K562 (cell line): ENCODE results near the gene MAP1LC3B2. TPM values are rescaled to one million over a fixed set of nuclear protein-coding genes. Genes with fewer than 3 reads are reported as not detected.
A peak's percentile ranks its signal among the peaks of the same experiment; 100 is the strongest.

Experiments used
- MGA ChIP-seq: fragments of 450-650 bp; IDR thresholded peaks from 2 replicates; pipeline ENCODE4 v1.6.1; 2016; ENCODE audit warnings: mild to moderate bottlenecking, moderate library complexity
- ZNF507 ChIP-seq: conservative IDR thresholded peaks from 2 replicates; pipeline ENCODE4 v1.6.1; 2017; ENCODE audit warnings: missing genetic modification characterization, missing compliant biosample characterization
- polyA plus RNA-seq, 8 experiments: library from polyadenylated mRNA; depleted of rRNA in 4 of 8; stranded (reverse) in 5 of 8; unstranded in 3 of 8; fragments of >200 nt; fragmentation: Nextera tagmentation in 2 of 8; fragmentation: Illumina TruSeq in 1 of 8; extraction: Ambion mirVana in 2 of 8; extraction: Trizol in 1 of 8; gene quantifications; 2 replicates each; pipeline versions ENCODE4 v1.2.1 to v1.2.3, GENCODE V29; 2011 to 2014; ENCODE audit warnings: inconsistent platforms in 1 of 8, missing spikeins in 1 of 8
- total RNA-seq, 7 experiments: library from RNA; depleted of rRNA in 6 of 7; stranded (reverse); fragments of >200 nt in 6 of 7; fragmentation: Illumina TruSeq in 2 of 7; extraction: Trizol in 2 of 7; gene quantifications; 2 replicates each; pipeline versions ENCODE4 v1.2.1 to v1.2.3, GENCODE V29; 2011 to 2021; ENCODE audit warnings: low replicate concordance in 1 of 7

The MAP1LC3B2 gene
- total and polyA plus RNA-seq, 9 of the 15 experiments (the other 6 are each of a cell fraction or from before 2014, with no cell fraction given) = 0.53 to 2.8 (median 0.76) TPM; not detected in 2

DNA sequence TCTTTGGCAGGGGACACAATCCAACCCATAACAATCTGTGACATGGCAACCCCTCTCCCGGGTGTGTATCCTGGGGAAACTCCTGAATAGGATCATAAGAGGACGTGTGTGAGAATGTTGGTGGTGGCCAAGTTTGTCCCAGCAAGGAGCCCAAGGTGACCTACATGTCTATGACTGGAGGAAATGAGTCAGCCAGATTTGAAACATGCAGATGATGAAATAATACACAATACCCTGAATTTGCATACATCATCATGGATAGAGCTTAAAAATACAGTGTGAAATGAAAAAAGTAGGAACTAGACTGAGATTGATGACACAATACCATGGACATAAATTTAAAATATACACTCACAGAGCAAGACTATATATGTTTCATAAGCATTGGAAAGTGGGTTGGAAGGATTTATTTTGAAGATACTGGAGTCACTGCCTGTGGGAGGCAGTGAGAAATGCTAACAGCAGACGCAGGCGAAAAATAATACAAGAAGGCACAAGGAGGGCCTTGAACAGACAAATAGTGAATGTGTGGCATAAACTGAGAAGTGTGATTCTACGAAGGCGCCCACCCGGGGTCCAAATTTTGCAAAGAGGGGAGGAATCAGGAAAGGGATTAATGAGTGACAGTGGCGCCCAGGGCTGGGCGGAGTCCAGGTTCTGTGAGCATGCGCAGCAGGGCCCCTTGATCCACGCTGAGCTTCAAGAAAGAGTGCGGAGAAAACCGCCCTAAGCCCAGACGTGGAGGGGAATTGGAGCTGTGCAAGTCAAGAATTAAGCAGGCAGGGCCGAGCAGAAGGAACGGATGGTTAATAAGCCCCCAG lies 7.0 kb upstream of the MAP1LC3B2 start (continued):
- TF ChIP-seq MGA (peak; percentile 42; the same call in 1 of the 2 replicates), ZNF507 (tag) (no peak)
